Cerebellar cortex (tissue), 1 donor: ENCODE data around the gene LAD1.

Source experiments
- DNase-seq: peaks from one replicate; pipeline ENCODE4 v3.0.0-alpha.2; 2015; ENCODE audit warnings: low spot score

LAD1 gene

DNA sequence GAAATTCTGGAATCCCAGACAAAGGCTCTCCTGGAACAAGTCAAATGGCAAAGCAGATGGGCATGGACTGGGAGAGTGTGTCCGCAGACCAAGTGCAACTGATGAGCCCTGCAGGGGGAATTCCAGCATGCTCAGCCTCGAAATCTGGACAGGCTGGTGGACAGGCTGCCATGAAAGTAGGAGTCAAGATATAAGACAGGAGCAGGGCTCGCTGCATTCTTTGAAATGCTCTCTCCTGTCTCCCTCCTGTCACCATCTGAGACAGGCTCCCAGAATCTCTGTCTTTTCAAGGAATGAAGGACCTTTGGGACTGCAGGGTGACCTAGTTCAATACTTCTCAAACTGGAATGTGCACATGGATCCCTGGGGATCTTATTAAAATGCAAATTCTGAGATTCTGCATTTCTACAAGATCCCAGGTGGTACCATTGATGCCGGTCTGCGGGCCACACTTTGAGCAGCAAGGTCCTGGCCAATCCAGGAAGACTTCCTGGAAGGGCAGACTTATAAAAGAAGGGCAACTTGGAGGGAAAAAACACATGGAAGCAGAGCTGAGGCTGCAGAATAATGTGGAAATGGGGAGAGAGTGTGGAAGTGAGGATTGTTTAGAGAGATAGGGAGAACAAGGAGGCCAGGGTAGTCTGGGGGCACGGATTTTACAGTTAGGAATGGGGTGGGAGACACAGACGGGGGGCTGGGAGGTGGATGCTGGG, 51.5 kb downstream of the LAD1 start:
- no peak for DNase-seq

DNA sequence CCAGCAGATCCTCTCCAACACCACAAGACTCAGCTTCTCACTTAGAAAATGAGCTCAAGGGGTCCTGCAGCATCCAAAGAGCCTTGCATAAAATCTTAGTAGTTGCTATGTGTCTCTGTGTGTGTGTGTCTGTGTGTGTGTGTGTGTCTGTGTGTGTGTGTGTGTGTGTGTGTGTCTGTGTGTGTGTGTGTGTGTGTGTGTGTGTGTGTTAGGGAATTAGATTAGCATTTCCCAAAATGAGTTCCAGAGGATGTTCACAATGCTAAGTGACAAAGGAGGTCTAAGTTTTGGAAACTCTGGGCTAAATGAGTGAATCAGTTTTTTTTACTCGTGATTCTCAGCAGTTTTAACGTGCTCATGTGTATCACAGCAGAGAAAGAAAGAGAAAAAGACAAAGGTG, 52.1 kb downstream of the LAD1 start:
- DNase-seq, result no peak

DNA sequence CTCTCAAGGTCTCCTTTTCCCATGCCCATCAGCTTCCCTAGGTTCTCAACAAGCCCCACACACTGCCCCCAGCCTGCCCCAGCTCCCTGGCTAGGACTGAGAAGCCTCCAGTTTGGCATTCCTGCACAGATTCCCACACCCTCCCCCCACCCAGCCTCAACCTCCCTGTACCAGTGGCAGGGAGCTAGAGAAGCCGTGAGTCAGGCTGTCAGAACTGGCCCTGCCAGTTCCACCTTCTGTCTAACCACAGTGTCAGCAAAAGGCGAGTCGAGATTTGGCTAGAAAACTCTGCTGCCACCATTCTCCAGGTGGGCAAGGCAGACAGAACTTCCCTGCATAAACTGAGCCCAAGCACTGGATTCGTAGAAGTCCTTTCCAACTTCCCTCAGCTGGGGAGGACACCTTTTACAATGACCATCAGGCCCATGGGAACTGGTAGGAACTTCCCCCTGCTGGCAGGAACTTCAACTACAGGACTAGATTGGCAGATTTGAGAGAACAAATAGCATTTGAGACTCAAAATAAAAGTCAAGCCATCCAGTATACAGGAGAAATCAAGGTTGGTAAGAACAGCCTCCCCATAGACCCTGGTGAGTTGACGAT, 52.7 kb downstream of the LAD1 start:
- DNase-seq, result peak; percentile 59

DNA sequence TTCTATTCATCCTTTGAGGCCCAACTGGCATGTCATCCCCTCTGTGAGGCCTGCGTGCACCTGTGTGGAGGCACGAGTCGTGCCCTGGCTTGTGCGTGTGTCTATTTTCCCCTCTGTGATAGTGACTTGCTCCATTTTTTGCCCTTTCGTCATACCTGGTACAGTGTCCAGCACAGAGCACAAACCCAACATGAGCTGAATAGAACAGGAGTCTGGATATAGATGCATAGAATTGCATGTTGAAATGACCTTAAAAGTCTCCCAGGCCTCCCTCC, 54.1 kb downstream of the LAD1 start:
- no peak for DNase-seq

DNA sequence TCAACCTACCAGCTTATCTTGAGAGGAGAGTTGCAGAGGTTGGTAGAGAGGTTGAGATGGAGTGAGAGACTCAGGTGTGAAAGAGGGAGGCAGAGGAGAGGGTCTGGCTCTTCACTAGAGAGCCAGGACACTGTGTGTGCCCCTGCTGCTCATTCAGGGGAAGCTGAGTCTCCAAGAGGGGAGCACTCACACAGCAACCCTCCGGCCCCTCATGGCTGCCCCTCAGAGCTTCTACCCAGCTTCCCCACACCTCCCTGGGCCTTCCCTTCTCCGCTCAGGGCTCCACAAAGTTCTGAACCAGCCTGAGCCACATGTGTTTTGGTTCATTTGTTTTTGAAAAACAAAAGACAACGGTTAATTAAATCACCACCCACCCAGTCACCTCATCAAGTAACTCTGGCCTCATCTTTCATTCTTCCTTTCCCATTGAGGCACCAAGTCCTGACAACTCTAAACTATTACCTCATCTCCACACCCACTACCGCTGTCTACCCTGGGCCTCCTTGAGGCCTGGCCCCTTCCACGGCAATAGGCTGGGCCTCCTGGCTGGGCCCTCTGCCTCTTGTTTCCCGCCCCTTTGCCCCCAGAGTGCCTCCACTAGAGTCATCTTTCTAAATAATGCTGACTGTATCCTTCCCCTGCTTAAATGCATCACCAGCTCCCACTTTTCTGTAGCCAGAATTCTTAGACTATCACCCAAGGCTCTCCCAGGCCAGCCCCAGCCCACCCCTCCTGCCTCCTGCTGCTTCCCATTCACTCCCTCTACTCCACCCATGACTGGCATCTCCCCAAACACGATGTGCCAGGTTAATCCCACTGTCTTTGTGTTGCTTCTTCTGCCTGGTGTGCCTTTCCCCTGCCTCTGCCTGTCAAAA, 54.7 kb downstream of the LAD1 start:
- DNase-seq, result no peak

DNA sequence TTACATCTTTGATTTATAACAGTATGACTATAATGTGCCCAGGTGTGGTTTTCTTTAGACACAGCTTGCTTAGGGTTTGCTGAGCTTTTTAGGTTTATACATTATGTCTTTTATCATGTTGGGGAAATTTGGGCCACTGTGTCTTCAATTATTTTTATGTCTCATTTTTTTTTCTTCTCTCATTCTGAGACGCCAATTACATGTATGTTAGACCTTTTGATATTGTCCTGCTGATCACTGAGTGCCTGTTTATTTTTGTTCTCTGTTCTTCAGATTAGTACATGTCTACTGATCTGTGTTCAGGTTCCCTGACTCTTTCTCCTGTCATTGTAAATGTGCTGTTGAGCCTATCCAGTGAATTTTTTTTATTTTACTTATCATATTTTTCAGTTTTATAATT, 57.7 kb downstream of the LAD1 start:
- DNase-seq, result no peak

DNA sequence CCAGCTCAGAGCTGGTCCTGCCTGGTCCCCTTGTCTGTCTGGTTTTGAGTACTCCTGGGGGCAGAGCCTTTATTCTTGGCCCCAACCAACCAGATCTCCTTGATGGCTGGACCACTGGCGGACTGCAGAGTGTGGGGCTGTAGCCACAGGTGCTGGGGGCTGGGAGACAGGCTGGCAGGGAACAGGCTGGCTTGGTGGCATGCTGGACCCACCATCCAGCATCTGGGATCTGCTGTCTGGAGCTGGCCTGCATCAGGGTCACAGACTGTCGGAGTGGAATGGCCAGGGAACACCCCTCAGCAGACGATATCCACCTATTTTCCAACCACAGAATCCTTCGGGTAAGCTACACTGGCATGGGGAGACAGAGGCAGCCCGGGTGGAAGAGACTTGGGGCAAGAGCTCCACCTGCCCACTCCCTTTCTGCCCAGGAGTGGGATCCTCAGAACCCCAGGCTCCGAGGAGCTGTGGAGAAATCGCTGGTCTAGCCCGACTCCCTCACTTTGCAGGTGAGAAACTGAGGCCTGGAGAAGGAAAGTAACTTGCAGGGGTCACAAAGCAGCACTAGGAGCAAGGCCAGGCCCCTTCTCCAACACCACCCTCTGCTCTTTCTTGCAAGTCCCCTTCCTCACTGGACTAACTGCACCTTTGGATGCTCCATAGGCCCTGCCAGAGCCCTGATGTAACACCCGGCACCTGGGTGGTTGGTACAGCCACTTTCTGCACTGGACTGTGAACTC, 62.2 kb downstream of the LAD1 start:
- DNase-seq, result no peak

DNA sequence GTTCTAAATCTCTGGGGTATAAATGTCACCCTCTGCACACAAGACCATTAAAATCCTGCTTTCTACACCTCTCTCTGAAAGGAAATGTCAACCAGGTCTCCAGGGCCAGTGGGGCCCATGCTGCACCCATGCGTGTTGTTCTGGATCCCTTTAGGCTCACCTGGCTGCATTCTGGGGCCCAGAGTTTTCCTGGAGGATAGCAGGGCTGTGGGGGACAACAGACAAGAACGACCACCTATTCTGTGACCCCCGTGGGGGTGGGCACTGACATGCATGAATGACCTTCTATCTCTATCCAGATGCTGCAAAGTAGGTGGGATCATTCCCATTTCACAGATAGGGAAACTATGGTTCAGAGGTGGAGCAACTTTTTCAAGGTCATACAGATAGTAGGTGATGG, 63.2 kb downstream of the LAD1 start:
- DNase-seq, result no peak

DNA sequence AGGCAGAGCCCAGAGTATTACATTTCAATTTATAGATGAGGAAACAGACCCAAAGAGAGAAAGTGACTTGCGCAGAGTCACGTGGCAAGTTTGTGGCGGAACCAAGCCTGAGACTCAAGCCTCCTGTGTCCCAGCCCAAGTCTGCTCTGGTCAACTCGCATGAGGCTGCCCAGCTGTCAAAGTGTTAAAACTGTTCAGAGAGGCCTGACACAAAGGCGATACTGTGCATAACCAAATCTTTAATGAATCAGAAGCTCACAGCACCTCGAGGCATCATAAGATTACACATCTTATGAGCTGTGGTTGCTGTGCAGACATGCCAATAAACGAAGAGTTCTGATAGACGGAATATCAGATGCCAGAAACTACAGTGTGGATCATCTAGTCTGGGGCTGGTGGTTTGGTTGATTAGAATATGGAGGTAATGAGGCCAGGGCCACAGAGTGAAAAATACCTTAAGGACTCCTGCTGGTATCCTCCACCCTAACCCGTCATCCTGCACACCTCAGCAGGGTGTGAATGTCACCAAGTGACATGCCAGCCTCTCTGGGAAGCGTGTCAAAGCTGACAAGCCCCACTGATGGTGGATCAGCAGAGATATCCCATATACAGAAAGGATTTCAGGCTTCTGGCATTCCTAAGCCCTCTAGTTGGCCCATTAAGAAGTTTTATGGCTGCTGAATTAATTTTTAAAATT, 63.8 kb downstream of the LAD1 start:
- no peak for DNase-seq

DNA sequence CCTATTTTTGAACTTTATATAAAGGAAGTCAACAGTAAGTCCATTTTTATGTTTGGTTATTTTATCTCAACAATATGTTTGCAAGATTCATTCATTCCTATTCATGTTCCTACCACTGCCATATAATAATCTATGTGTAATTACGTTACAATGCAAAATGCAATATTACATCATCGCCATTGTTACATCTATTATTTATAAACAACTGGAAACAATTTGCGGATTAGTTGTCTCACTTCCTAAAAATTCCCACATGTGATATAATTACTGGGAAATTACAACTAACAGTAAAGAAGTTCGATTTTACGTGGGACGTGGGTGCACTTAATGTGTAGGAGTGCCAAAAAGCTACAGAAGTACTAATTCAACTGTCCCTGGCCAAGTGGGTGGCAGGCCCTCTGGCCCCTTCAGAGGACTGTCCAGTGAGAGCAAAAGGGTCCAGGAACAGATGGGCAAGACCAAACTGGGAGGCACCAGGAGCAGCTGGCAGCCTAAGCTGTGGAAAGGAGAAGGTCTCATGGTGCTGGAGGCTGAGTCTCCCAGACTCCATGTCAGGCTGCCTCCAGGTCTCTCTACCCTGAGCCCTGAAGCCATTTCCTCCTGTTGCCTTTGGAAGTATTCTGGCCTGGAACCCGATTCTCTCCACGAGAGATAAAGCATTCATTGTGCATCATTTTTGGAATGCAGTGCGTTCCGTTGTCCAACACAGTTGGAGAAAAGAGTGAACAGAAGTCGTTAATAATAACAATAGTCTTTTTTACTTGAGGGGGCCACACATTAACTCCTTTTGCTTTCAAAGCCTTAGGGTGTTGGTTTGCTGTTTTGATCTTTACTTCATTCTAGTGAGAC, 64.6 kb downstream of the LAD1 start:
- DNase-seq, result no peak

DNA sequence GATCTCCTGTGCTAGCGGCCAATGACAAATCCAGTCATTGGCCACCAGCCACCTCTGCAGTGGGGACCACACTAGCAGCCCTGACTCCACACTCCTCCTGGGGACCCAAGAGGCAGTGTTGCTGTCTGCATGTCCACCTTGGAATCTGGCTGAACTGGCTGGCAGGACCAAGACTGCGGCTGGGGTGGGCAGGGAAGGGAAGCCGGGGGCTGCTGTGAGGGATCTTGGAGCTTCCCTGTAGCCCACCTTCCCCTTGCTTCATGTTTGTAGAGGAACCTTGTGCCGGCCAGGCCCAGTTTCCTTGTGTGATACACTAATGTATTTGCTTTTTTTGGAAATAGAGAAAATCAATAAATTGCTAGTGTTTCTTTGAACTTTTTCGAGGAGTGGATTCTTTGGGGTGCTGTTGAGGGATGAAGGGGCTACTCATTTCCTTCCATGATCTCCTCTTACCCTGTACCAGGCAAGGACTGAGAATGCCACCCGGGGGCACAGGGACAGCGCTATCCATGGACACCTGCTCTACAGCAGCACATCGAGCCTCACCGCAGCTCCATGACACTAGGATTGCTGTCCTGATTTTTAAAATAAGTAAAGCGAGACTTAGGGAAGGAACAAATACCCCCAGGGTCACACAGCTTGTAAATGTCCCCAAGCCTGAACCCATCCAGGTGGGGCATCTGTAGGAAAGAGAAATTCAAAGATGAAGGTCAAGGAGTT, 66.3 kb downstream of the LAD1 start:
- DNase-seq, result no peak

DNA sequence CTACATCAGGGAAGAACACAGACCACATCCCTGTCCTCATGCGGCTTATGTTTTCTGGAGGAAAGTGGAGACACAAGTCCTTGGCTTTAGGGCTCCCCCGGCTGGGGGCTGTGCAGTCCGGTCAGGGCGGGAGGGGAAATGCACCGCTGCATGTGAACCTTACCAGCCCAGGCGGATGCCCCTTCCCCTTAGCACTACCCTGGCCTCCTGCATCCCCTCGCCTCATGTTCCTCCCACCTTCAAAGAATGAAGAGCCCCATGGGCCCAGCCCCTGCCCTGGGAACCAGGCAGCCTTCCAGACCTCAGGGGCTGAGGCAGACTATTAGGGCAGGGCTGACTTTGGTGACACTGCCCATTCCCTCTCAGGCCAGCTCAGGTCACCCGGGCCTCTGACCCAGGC, 67.1 kb downstream of the LAD1 start:
- no peak for DNase-seq

DNA sequence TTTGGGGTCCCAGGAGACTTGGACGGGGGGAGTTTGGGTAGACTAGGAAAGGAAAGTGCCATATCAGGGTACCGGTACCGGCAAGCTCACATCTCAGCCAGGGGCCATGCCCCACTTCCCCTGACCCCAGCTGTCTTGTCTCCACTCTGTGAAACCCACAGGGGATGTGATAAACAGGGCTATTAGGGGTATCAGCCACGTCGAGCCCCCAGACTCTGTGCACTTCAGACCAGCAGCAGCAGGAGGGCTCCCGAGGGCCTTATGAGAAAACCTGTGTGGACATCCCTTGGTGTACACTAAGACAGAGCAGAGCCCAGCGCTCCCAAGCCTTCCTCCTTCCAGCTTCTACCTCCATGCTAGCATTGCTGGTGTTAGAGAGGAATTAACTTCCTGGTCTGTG, 68.0 kb downstream of the LAD1 start:
- no peak for DNase-seq
